HG02943 (cell line): Measurements from ENCODE around the gene MRPL51.
"Not testable (repeated sequence)": the region's sequence is repeated elsewhere in the genome, so short reads cannot be mapped to it uniquely, and the experiment has no call there.

Source experiments
- ATAC-seq: cut with Tn5 transposase; IDR thresholded peaks from one replicate; pipeline ENCODE4 v1.9.1; 2021; ENCODE audit warnings: mild to moderate bottlenecking, low read depth, moderate library complexity; ENCODE audit not compliant: unreplicated experiment

The MRPL51 gene

DNA sequence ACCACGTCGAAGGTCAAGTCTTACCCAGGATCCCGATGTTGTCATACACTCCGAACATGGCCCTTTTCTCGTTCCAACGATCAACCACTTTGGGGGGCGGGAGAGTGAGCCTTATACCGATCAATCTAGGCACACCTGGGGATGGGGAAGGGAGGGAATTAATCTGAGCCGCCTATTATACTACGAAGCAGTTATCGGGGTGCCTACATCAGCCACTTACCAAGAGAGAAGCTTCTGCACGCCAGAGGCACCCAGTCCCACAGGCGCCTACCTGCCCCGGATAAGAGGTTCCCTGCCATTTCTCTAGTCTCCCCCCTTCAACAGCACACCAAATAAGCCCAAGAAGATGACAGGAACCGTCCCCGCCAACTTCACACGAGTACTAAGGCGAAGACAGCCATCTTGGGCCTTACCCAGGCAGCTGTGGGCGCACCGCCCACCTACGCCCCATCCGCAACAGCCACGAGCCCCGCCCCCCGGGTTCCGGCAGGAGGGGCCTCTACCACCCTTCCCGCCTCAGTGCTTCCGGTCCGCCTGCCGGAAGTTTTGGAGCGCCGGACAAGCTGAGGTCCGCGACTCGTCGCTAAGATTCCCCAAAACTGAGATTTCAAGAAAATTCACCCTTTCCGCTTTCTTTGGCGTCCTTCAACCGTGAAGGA, at the start of gene MRPL51:
MRPL51 (minus strand) TSS at position 425 of the 659 bp plus-strand sequence; CDS start at position 299, 126 bp downstream.
- peak; percentile 71 for ATAC-seq

DNA sequence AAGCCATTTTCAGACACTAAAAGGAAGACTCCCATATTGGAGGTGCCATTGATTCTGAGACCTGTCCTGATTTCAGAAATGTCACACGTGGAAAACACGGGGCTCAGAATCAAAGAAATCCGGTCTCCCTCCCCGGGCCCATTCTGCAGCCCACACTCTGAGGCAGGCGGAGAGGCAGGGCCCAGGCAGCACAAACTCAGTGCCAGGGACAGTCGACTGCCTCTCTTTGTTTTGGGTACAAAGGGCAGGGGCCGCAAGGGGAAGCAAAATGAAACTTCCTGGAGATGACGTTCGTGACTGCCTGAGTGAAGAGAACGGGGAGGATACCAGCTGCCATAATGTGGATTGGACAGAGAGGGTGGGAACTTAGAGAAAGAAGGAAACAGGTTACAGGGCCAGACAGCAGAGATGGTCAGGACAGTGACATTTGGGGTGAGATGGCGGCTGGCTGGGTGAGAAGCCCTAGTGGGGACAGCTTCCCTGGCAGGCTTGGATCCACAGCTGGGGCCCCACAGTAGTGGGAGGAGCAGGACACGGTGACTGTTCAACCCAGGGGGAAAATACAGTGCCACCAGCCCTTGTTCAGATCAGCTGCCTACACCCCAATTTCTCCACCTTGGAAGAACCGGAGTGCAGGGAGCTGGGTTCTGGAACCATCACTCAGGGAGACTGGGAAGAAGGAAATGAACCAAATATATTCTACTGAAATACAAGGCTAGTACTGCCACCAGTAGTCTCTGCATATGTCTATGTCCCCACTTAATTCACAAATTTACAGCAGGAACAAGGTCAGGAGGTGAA, 49.3 kb upstream of the MRPL51 start:
- ATAC-seq = no peak

DNA sequence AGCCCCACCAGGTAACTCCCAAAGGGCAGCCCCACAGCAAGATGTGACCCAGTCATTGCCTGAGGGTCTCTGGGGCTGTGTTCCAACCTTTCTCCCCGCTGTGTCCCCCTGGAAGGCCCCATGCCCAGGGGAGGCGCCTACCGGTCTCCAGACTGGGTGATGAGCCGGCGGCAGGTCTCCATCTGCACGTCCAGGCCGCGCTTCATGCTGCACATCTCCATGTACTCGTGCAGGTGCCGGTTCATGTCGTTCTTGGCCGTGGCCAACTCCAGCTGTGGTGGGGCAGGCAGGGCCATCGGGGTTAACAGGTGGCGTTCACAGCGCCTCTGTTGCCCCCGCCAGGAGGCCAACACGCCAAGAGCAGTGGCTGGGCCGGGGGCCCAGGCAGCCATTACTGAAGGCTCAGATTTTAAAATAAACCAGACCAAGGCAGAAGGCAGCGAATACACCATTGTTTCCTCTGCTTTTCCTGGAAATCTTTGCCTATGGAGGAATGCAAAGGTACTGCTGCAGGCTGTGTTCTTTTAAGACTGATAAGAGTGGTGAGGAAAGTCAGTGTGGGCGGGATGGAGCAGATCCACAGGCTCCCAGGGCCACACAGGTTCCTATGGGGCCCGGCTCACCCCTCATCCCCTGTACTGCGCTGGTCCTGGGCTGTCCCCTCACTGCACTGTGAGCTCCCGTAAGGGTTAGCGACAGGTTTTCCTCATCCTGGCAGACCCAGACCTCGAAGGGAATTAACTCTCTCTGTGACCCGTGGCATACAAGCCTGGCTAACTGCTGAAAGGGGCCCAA, 48.5 kb upstream of the MRPL51 start:
- no peak for ATAC-seq

DNA sequence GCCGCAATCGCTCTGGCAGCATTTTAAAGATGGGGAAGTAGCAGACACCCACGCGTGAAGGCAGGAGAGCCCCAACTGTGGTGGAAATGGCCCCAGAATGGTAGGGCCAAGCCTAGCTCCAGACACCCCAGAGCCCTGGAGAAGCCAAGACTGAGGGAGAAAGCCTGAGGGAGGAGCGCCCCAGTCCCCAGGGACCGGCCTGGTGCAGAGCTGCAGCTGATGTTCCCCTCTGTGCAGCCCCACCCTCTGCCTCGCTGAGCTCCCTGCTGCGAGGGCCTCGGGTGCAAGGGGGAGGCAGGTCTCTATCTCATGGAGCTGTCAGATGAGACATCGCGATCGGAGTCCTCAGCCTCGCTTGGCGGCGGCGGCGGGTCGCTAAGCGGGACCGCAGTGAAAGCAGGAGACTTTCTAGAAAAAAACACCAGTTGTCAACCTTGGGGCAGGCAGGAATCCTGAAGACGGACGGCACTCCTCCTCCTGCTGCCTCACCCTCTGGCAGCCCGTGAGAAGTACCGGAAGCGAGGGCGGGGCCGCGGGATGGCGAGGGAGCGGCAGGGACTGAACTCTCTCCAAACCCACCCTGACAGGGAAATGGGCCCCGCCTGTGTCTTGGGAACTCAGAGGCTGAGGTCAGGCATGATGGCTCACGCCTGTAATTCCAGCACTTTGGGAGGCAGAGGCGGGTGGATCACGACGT, 47.3 kb upstream of the MRPL51 start:
- ATAC-seq = no peak

DNA sequence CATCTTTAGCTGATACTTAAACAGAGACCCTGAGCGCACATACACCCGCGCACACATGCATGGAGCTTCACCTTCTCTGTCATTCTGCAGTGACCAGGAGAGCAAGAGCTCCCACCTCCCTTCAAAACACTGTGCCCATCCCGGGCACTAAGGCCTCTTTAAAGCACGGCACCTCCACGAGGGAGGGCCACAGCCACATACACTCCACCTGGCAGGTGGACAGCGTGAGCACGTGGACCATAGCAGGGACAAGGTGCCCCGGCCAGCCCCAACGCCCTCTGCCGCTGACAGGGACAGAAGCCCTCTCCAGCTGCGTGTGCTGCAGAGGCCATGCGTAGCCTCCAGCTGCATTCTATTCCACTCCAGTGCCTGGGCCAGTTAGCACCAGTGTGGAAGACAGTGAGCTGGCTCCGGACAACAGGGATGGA, 46.7 kb upstream of the MRPL51 start:
- ATAC-seq = no peak

DNA sequence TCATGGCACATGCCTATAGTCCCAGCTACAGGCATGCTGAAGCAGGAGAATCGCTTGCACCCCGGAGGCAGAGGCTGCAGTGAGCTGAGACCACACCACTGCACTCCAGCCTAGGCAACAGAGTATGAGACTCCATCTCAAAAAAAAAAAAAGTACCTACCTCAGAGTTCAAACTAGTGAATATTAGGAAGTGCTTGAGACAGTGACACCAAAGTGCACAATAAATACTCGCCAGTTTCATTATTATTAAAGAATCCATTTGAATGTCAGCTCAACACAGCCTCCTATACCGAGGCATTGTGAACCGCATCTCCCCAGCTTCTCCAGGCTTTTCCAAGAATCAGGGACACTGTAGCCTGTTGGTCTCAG, 46.2 kb upstream of the MRPL51 start:
- ATAC-seq = no peak

DNA sequence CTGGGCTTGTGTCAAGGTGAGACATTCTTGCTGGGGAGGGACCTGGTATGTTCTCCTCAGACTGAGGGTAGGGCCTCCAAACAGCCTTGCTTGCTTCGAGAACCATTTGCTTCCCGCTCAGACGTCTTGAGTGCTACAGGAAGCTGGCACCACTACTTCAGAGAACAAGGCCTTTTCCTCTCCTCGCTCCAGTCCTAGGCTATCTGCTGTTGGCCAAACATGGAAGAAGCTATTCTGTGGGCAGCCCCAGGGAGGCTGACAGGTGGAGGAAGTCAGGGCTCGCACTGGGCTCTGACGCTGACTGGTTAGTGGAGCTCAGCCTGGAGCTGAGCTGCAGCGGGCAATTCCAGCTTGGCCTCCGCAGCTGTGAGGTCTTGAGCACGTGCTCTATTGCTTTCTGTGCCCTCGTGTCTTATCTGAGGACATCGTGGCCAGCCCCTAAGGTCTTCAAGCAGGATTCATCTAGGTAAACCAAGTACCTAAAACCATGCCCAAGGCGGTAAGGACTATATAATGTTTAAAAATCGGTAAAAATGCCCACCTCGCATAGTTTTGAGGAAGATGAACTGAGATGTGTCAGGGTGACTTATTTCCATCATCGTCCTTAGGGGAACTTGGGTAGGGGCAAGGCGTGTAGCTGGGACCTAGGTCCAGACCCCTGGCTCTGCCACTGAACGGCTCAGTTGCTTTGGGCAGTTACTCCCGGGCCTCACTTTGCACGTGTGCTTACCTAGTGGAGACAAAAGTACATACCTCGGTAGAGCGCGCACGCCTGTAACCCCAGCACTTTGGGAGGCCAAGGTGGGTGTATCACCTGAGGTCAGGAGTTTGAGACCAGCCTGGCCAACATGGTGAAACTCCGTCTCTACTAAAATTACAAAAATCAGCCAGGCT, 45.6 kb upstream of the MRPL51 start:
- ATAC-seq = no peak

DNA sequence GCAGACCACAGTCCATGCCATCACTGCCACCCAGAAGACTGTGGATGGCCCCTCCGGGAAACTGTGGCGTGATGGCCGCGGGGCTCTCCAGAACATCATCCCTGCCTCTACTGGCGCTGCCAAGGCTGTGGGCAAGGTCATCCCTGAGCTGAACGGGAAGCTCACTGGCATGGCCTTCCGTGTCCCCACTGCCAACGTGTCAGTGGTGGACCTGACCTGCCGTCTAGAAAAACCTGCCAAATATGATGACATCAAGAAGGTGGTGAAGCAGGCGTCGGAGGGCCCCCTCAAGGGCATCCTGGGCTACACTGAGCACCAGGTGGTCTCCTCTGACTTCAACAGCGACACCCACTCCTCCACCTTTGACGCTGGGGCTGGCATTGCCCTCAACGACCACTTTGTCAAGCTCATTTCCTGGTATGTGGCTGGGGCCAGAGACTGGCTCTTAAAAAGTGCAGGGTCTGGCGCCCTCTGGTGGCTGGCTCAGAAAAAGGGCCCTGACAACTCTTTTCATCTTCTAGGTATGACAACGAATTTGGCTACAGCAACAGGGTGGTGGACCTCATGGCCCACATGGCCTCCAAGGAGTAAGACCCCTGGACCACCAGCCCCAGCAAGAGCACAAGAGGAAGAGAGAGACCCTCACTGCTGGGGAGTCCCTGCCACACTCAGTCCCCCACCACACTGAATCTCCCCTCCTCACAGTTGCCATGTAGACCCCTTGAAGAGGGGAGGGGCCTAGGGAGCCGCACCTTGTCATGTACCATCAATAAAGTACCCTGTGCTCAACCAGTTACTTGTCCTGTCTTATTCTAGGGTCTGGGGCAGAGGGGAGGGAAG, 44.7 kb upstream of the MRPL51 start:
- ATAC-seq = not testable (repeated sequence)

DNA sequence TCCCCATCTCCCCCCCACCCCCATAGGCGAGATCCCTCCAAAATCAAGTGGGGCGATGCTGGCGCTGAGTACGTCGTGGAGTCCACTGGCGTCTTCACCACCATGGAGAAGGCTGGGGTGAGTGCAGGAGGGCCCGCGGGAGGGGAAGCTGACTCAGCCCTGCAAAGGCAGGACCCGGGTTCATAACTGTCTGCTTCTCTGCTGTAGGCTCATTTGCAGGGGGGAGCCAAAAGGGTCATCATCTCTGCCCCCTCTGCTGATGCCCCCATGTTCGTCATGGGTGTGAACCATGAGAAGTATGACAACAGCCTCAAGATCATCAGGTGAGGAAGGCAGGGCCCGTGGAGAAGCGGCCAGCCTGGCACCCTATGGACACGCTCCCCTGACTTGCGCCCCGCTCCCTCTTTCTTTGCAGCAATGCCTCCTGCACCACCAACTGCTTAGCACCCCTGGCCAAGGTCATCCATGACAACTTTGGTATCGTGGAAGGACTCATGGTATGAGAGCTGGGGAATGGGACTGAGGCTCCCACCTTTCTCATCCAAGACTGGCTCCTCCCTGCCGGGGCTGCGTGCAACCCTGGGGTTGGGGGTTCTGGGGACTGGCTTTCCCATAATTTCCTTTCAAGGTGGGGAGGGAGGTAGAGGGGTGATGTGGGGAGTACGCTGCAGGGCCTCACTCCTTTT, 44.0 kb upstream of the MRPL51 start:
- no peak for ATAC-seq

DNA sequence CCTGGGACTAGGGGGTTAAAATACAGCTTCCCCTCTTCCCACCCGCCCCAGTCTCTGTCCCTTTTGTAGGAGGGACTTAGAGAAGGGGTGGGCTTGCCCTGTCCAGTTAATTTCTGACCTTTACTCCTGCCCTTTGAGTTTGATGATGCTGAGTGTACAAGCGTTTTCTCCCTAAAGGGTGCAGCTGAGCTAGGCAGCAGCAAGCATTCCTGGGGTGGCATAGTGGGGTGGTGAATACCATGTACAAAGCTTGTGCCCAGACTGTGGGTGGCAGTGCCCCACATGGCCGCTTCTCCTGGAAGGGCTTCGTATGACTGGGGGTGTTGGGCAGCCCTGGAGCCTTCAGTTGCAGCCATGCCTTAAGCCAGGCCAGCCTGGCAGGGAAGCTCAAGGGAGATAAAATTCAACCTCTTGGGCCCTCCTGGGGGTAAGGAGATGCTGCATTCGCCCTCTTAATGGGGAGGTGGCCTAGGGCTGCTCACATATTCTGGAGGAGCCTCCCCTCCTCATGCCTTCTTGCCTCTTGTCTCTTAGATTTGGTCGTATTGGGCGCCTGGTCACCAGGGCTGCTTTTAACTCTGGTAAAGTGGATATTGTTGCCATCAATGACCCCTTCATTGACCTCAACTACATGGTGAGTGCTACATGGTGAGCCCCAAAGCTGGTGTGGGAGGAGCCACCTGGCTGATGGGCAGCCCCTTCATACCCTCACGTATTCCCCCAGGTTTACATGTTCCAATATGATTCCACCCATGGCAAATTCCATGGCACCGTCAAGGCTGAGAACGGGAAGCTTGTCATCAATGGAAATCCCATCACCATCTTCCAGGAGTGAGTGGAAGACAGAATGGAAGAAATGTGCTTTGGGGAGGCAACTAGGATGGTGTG, 43.1 kb upstream of the MRPL51 start:
- ATAC-seq = no peak

DNA sequence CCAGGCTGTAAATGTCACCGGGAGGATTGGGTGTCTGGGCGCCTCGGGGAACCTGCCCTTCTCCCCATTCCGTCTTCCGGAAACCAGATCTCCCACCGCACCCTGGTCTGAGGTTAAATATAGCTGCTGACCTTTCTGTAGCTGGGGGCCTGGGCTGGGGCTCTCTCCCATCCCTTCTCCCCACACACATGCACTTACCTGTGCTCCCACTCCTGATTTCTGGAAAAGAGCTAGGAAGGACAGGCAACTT, 42.6 kb upstream of the MRPL51 start:
- ATAC-seq = no peak

DNA sequence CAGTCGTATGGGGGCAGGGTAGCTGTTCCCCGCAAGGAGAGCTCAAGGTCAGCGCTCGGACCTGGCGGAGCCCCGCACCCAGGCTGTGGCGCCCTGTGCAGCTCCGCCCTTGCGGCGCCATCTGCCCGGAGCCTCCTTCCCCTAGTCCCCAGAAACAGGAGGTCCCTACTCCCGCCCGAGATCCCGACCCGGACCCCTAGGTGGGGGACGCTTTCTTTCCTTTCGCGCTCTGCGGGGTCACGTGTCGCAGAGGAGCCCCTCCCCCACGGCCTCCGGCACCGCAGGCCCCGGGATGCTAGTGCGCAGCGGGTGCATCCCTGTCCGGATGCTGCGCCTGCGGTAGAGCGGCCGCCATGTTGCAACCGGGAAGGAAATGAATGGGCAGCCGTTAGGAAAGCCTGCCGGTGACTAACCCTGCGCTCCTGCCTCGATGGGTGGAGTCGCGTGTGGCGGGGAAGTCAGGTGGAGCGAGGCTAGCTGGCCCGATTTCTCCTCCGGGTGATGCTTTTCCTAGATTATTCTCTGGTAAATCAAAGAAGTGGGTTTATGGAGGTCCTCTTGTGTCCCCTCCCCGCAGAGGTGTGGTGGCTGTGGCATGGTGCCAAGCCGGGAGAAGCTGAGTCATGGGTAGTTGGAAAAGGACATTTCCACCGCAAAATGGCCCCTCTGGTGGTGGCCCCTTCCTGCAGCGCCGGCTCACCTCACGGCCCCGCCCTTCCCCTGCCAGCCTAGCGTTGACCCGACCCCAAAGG, 42.1 kb upstream of the MRPL51 start:
- peak; percentile 4 for ATAC-seq

DNA sequence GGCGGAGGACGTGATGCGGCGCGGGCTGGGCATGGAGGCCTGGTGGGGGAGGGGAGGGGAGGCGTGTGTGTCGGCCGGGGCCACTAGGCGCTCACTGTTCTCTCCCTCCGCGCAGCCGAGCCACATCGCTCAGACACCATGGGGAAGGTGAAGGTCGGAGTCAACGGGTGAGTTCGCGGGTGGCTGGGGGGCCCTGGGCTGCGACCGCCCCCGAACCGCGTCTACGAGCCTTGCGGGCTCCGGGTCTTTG, 41.6 kb upstream of the MRPL51 start:
- ATAC-seq = no peak

DNA sequence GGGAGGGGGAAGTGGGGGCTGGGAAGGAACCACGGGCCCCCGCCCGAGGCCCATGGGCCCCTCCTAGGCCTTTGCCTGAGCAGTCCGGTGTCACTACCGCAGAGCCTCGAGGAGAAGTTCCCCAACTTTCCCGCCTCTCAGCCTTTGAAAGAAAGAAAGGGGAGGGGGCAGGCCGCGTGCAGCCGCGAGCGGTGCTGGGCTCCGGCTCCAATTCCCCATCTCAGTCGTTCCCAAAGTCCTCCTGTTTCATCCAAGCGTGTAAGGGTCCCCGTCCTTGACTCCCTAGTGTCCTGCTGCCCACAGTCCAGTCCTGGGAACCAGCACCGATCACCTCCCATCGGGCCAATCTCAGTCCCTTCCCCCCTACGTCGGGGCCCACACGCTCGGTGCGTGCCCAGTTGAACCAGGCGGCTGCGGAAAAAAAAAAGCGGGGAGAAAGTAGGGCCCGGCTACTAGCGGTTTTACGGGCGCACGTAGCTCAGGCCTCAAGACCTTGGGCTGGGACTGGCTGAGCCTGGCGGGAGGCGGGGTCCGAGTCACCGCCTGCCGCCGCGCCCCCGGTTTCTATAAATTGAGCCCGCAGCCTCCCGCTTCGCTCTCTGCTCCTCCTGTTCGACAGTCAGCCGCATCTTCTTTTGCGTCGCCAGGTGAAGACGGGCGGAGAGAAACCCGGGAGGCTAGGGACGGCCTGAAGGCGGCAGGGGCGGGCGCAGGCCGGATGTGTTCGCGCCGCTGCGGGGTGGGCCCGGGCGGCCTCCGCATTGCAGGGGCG, 41.0 kb upstream of the MRPL51 start, which contains the start of gene GAPDH:
GAPDH (plus strand) TSS at position 595 of the 772 bp plus-strand sequence. CDS start 316 bp downstream, outside the sequence.
- ATAC-seq = peak; percentile 58

DNA sequence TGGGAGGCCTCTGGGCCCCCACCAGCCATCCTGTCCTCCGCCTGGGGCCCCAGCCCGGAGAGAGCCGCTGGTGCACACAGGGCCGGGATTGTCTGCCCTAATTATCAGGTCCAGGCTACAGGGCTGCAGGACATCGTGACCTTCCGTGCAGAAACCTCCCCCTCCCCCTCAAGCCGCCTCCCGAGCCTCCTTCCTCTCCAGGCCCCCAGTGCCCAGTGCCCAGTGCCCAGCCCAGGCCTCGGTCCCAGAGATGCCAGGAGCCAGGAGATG, 40.5 kb upstream of the MRPL51 start:
- peak; percentile 2 for ATAC-seq

DNA sequence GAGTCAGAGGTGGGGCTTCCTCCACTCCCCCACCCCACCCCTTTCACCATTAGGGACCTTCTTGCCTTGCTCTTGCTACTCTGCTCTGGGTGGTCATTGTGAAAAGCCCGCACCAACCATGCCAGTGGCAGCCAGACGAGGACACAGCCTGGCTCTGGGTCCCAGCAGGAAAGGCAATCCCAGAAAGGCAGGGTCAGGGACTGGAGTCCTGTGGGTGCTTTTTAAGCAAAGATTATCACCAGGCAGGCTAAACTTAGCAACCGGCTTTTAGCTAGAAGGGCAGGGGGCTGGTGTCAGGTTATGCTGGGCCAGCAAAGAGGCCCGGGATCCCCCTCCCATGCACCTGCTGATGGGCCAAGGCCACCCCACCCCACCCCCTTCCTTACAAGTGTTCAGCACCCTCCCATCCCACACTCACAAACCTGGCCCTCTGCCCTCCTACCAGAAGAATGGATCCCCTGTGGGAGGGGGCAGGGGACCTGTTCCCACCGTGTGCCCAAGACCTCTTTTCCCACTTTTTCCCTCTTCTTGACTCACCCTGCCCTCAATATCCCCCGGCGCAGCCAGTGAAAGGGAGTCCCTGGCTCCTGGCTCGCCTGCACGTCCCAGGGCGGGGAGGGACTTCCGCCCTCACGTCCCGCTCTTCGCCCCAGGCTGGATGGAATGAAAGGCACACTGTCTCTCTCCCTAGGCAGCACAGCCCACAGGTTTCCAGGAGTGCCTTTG, 40.0 kb upstream of the MRPL51 start:
- peak; percentile 18 for ATAC-seq
